D721Med (cell line): ENCODE data around the gene ERMAP.

ENCODE experiments used
- DNase-seq: peaks from one replicate; pipeline ENCODE4 v3.0.0; 2011; ENCODE audit warnings: low spot score; ENCODE audit not compliant: insufficient read length
- FAIRE-seq: peaks from 2 replicates; lab custom pipeline; 2011; peaks lifted over from hg19 to GRCh38; lab: Jason Lieb, UNC
- CTCF ChIP-seq: IDR thresholded peaks from 2 replicates; pipeline ENCODE4 v1.5.1; 2012; ENCODE audit warnings: mild to moderate bottlenecking, control low read depth; ENCODE audit not compliant: insufficient read depth; ENCODE audit errors: missing control alignments

ERMAP gene

GRCh38 chr1:42776502-42776901, 40.4 kb upstream of the ERMAP start:
- TF ChIP-seq CTCF, result no peak
- FAIRE-seq (no peak), DNase-seq (no peak)

GRCh38 chr1:42777852-42778251, 39.1 kb upstream of the ERMAP start:
- DNase-seq, result peak; percentile 70
- peak; percentile 29 for FAIRE-seq

GRCh38 chr1:42779725-42780124, 37.2 kb upstream of the ERMAP start:
- DNase-seq (no peak), FAIRE-seq (no peak)
- TF ChIP-seq CTCF, result no peak

More at GRCh38 chr1:42777852-42778251, 39.1 kb upstream of the ERMAP start:
- peak; percentile 95 for TF ChIP-seq CTCF

- no peak for TF ChIP-seq CTCF
- FAIRE-seq (no peak), DNase-seq (no peak)
Measured at GRCh38 chr1:42780176-42780575, 36.7 kb upstream of the ERMAP start.

- no peak for TF ChIP-seq CTCF
- no peak for FAIRE-seq
- no peak for DNase-seq
Measured at GRCh38 chr1:42783092-42783491, 33.8 kb upstream of the ERMAP start.

GRCh38 chr1:42784547-42784945, 32.4 kb upstream of the ERMAP start:
- TF ChIP-seq CTCF, result no peak
- no peak for DNase-seq
- FAIRE-seq, result no peak

GRCh38 chr1:42784946-42785693, 31.8 kb upstream of the ERMAP start, which contains the start of gene TMEM269:
TMEM269 (plus strand) TSS chr1:42784991; CDS start chr1:42789894, 4,903 bp downstream.
- TF ChIP-seq CTCF, result no peak
- FAIRE-seq, result no peak
- DNase-seq, result no peak
